HepG2 (cell line): Measurements from ENCODE around the gene KCNH6. TPM values are rescaled to one million over a fixed set of nuclear protein-coding genes. Genes with fewer than 3 reads are reported as not detected.

ENCODE experiments used
- ATAC-seq: fragments of 200-7000 bp; cut with Tn5 transposase; 3 replicates; pipeline ENCODE4 v1.9.1; 2020; ENCODE audit warnings: mild to moderate bottlenecking, moderate library complexity
- BruUV-seq: library from RNA; stranded (reverse); fragments of 400-500 nt; replicated peaks from 2 replicates; lab custom pipeline; 2021; lab: Mats Ljungman, UMichigan
- CTCF ChIA-PET: fragments of 300-600 bp; formaldehyde crosslinking; extraction: SDS; loops from one replicate; lab custom pipeline; 2021; ENCODE audit warnings: low total read pairs, inconsistent platforms, low intra/inter-chr PET ratio; lab: Yijun Ruan, JAX
- POLR2A ChIA-PET: fragments of 350-600 bp; sonication (Branson Sonifier 250); formaldehyde crosslinking; loops from one replicate; lab custom pipeline; 2020; ENCODE audit warnings: antibody characterized with exemption, inconsistent platforms; lab: Yijun Ruan, JAX
- DNase-seq: peaks from one replicate; pipeline ENCODE4 v3.0.0-alpha.2; 2015; ENCODE audit warnings: low spot score
- FAIRE-seq: peaks from 3 replicates; lab custom pipeline; 2011; peaks lifted over from hg19 to GRCh38; lab: Jason Lieb, UNC
- H2AFZ ChIP-seq: one replicate; pipeline ENCODE4 v1.6.1; 2011; ENCODE audit warnings: low read length, inconsistent platforms
- H3K27ac ChIP-seq: fragments of 300-600 bp; 3 replicates; pipeline ENCODE4 v1.8.0; 2011; ENCODE audit warnings: mixed run types, mild to moderate bottlenecking, mixed read lengths, low read length, inconsistent platforms; ENCODE audit not compliant: insufficient read depth; ENCODE audit errors: extremely low read length
- H3K27me3 ChIP-seq, 2 experiments: fragments of 200-600 bp in 1 of 2; 2 replicates in 1 of 2; 3 replicates in 1 of 2; pipeline versions ENCODE4 v1.6.0 to v1.8.0; 2011; ENCODE audit warnings: low read length in 2 of 2, mild to moderate bottlenecking in 2 of 2, moderate library complexity in 2 of 2, inconsistent platforms in 1 of 2; ENCODE audit not compliant: insufficient read depth in 2 of 2, control insufficient read depth in 1 of 2
- H3K36me3 ChIP-seq, 2 experiments: fragments of 200-600 bp in 1 of 2; replicated peaks in 1 of 2; 2 replicates in 1 of 2; 3 replicates in 1 of 2; pipeline versions ENCODE4 v1.5.1 to v1.8.0; 2011; ENCODE audit warnings: low read length in 2 of 2, inconsistent platforms in 1 of 2; ENCODE audit not compliant: insufficient read depth in 2 of 2, control insufficient read depth in 1 of 2
- H3K4me1 ChIP-seq: 2 replicates; pipeline ENCODE4 v1.5.1; 2012; ENCODE audit warnings: low read length, inconsistent platforms; ENCODE audit not compliant: insufficient read depth
- H3K4me2 ChIP-seq: 2 replicates; pipeline ENCODE4 v1.6.0; 2011; ENCODE audit warnings: low read depth, low read length, inconsistent platforms
- H3K4me3 ChIP-seq, 3 experiments: fragments of 200-600 bp in 1 of 3; sonication (generic), shearing (Covaris generic) in 1 of 3; replicated peaks in 1 of 3; 2 replicates each; pipeline ENCODE4 v1.5.1; 2011 to 2016; ENCODE audit warnings: low read length in 3 of 3, inconsistent platforms in 2 of 3, low read depth in 2 of 3, mild to moderate bottlenecking in 2 of 3, control low read depth in 1 of 3, mixed read lengths in 1 of 3; ENCODE audit not compliant: insufficient read depth in 1 of 3
- H3K79me2 ChIP-seq: one replicate; pipeline ENCODE4 v1.6.1; 2011; ENCODE audit warnings: low read length, inconsistent platforms; ENCODE audit not compliant: insufficient read depth
- H3K9ac ChIP-seq: 2 replicates; pipeline ENCODE4 v1.6.0; 2011; ENCODE audit warnings: mild to moderate bottlenecking, low read depth, low read length, inconsistent platforms; ENCODE audit not compliant: insufficient read depth
- H3K9me3 ChIP-seq: 2 replicates; pipeline ENCODE4 v1.5.1; 2012; ENCODE audit warnings: mild to moderate bottlenecking, low read length
- H4K20me1 ChIP-seq: 2 replicates; pipeline ENCODE4 v1.6.0; 2011; ENCODE audit warnings: inconsistent platforms, mild to moderate bottlenecking, low read length, moderate library complexity; ENCODE audit not compliant: insufficient read depth
- PCBP1 ChIP-seq: fragments of 200-400 bp; formaldehyde crosslinking; IDR thresholded peaks from 2 replicates; pipeline ENCODE4 v1.6.1; 2017; ENCODE audit warnings: mild to moderate bottlenecking, low read depth, low read length, borderline replicate concordance
- POLR2AphosphoS5 ChIP-seq: IDR thresholded peaks from 2 replicates; pipeline ENCODE4 v1.6.1; 2012; ENCODE audit warnings: low read depth, low read length
- SRSF9 ChIP-seq: fragments of 200-400 bp; formaldehyde crosslinking; IDR thresholded peaks from 2 replicates; pipeline ENCODE4 v1.6.1; 2018; ENCODE audit warnings: borderline replicate concordance, mild to moderate bottlenecking, low read depth, low read length; ENCODE audit not compliant: insufficient read depth, poor library complexity, severe bottlenecking
- ZBTB8A ChIP-seq: sonication (generic); formaldehyde crosslinking; IDR thresholded peaks from 2 replicates; pipeline ENCODE4 v1.4.0; 2020; ENCODE audit warnings: mild to moderate bottlenecking, low read depth, missing genetic modification reagents, borderline replicate concordance
- ZFYVE20 ChIP-seq: sonication (generic); formaldehyde crosslinking; IDR thresholded peaks from 2 replicates; pipeline ENCODE4 v1.8.0; 2023; ENCODE audit warnings: low read depth, mild to moderate bottlenecking, moderate library complexity, missing genetic modification reagents, borderline replicate concordance
- ZHX1 ChIP-seq: sonication (generic); formaldehyde crosslinking; IDR thresholded peaks from 2 replicates; pipeline ENCODE4 v1.8.1; 2022; ENCODE audit warnings: low read depth, mild to moderate bottlenecking, missing genetic modification reagents
- ZHX2 ChIP-seq, 2 experiments: sonication (generic) in 1 of 2; formaldehyde crosslinking in 1 of 2; IDR thresholded peaks; 2 replicates each; pipeline versions ENCODE4 v1.6.1 to v1.9.0; 2014 to 2022; ENCODE audit warnings: antibody characterized with exemption in 1 of 2, borderline replicate concordance in 1 of 2, inconsistent platforms in 1 of 2, low read depth in 1 of 2, missing genetic modification reagents in 1 of 2
- ZNF207 ChIP-seq: fragments of 450-650 bp; IDR thresholded peaks from 2 replicates; pipeline ENCODE4 v1.6.1; 2016; ENCODE audit warnings: antibody characterized with exemption, borderline replicate concordance
- ZNF572 ChIP-seq: sonication (generic); formaldehyde crosslinking; IDR thresholded peaks from 2 replicates; pipeline ENCODE4 v1.5.1; 2020; ENCODE audit warnings: mild to moderate bottlenecking, missing genetic modification reagents
- ZNF652 ChIP-seq: IDR thresholded peaks from 2 replicates; pipeline ENCODE4 v1.6.1; 2016; ENCODE audit warnings: low read depth, borderline replicate concordance
- ZNF672 ChIP-seq: sonication (generic); formaldehyde crosslinking; IDR thresholded peaks from 2 replicates; pipeline ENCODE4 v1.8.1; 2022; ENCODE audit warnings: missing genetic modification reagents
- ZNF772 ChIP-seq: sonication (generic); formaldehyde crosslinking; IDR thresholded peaks from 2 replicates; pipeline ENCODE4 v1.5.0; 2020; ENCODE audit warnings: mild to moderate bottlenecking, missing genetic modification reagents
- ZNF816 ChIP-seq: sonication (generic); formaldehyde crosslinking; IDR thresholded peaks from 2 replicates; pipeline ENCODE4 v1.8.0; 2022; ENCODE audit warnings: missing genetic modification reagents, mild to moderate bottlenecking, borderline replicate concordance
- ZNF878 ChIP-seq: sonication (generic); formaldehyde crosslinking; IDR thresholded peaks from 2 replicates; pipeline ENCODE4 v1.8.1; 2023; ENCODE audit warnings: mild to moderate bottlenecking, missing genetic modification reagents, moderate library complexity
- WGBS: methylation state at CpG from one replicate; pipeline ENCODE4 v1.1.6; 2017; ENCODE audit warnings: low lambda C conversion rate; 5-methylcytosine and 5-hydroxymethylcytosine counted together
- in situ Hi-C: cut with HindIII; loops from 2 replicates; pipeline ENCODE4 v1.10.0; 2017; ENCODE audit warnings: low pct_unique_long_range_greater_than_20kb; ENCODE audit not compliant: extremely low pct_ligation_motif_present
- intact Hi-C: fragments of 100-400 bp; cut with micrococcal nuclease; formaldehyde crosslinking; loops from one replicate; pipeline ENCODE4 v1.10.0; 2022; ENCODE audit not compliant: unreplicated experiment
- polyA plus RNA-seq, 8 experiments: library from polyadenylated mRNA; depleted of rRNA in 3 of 8; stranded (reverse) in 7 of 8; unstranded in 1 of 8; fragments of >200 nt; fragmentation: Illumina TruSeq in 4 of 8; extraction: Trizol in 4 of 8; gene quantifications; 2 replicates each; pipeline versions ENCODE4 v1.2.1 to v1.2.3, GENCODE V29; 2011 to 2016; ENCODE audit warnings: low read depth in 4 of 8, missing spikeins in 1 of 8, mixed read lengths in 1 of 8; ENCODE audit not compliant: insufficient read depth in 1 of 8
- total RNA-seq, 5 experiments: library from RNA; depleted of rRNA; stranded (reverse); fragments of >200 nt; fragmentation: Illumina TruSeq; extraction: Trizol; gene quantifications; 2 replicates each; pipeline ENCODE4 v1.2.3, GENCODE V29; 2016; ENCODE audit warnings: low read depth in 1 of 5

KCNH6 gene
- total and polyA plus RNA-seq, 2 of the 13 experiments (the other 11 are each of a cell fraction or from before 2014, with no cell fraction given) = 0.05 to 0.18 TPM

- FAIRE-seq = no peak
- no TSS peak for BruUV-seq
- in situ Hi-C loops (no loop called here), intact Hi-C loops (no loop called here)
- Histone ChIP-seq H3K36me3 (no peaks in the 10 kb centered on the region), H3K4me1 (peaks cover 81% of the 10 kb centered on the region), H3K79me2 (no peaks in the 10 kb centered on the region), H3K9me3 (no peaks in the 10 kb centered on the region), H4K20me1 (no peaks in the 10 kb centered on the region), H3K4me3 (peak overlapping the region in 1 of 3 experiments; percentile 18; a peak in 1 of 6 replicates), H3K27me3 (peaks cover 7 to 53% of the 10 kb centered on the region in 2 experiments; a peak in 4 of 5 replicates), H3K9ac (no peak overlapping the region), H3K4me2 (peak overlapping the region; percentile 60), H2AFZ (no peak overlapping the region), H3K27ac (peak overlapping the region; percentile 45)
- 52% methylated on average over 7 of the region's 8 CpGs for WGBS
- no peak for ATAC-seq
- DNase-seq = no peak
- ChIA-PET POLR2A (interaction anchor here (1.1 to 1.4 kb wide), 2 partner anchors 13 to 104 kb away, joined by 3 to 4 read pairs; partner anchors contain the start of gene MAP3K3), CTCF (no interaction called here)
- TF ChIP-seq ZFYVE20 (CRISPR knock-in tag) (no peak), ZNF816 (CRISPR knock-in tag) (0 out of 2 replicates have a peak, but pooled peaks have one; percentile 10), ZNF572 (CRISPR knock-in tag) (0 out of 2 replicates have a peak, but pooled peaks have one; percentile 34), SRSF9 (no peak), PCBP1 (no peak), POLR2AphosphoS5 (no peak), ZNF652 (CRISPR knock-in tag) (peak; percentile 16; the same call in 1 of the 2 replicates), ZNF207 (no peak), ZBTB8A (CRISPR knock-in tag) (no peak), ZNF772 (CRISPR knock-in tag) (no peak), ZNF878 (0 out of 2 replicates have a peak, but pooled peaks have one; percentile 22), ZHX1 (CRISPR knock-in tag) (no peak), ZHX2 (IDR thresholded peaks at IDR 0.05; ENCODE audit: low read depth) (peak; percentile 23; the same call in 1 of the 2 replicates), ZHX2 (CRISPR knock-in tag; IDR thresholded peaks at IDR 0.05; ENCODE audit: borderline replicate concordance) (no peak), ZNF672 (CRISPR knock-in tag) (no peak)
Measured at GRCh38 chr17:63517825-63518534, 5.2 kb upstream of the KCNH6 start.
